GOT3 (cell line): ENCODE results near the gene CD244.
"Not testable (repeated sequence)": the region's sequence is repeated elsewhere in the genome, so short reads cannot be mapped to it uniquely, and the experiment has no call there.

Experiments used
- DNase-seq: peaks from one replicate; lab custom pipeline; 2025; ENCODE audit warnings: mixed read lengths; lab: John Stamatoyannopoulos, UW

CD244 gene, protein sequence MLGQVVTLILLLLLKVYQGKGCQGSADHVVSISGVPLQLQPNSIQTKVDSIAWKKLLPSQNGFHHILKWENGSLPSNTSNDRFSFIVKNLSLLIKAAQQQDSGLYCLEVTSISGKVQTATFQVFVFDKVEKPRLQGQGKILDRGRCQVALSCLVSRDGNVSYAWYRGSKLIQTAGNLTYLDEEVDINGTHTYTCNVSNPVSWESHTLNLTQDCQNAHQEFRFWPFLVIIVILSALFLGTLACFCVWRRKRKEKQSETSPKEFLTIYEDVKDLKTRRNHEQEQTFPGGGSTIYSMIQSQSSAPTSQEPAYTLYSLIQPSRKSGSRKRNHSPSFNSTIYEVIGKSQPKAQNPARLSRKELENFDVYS

DNA sequence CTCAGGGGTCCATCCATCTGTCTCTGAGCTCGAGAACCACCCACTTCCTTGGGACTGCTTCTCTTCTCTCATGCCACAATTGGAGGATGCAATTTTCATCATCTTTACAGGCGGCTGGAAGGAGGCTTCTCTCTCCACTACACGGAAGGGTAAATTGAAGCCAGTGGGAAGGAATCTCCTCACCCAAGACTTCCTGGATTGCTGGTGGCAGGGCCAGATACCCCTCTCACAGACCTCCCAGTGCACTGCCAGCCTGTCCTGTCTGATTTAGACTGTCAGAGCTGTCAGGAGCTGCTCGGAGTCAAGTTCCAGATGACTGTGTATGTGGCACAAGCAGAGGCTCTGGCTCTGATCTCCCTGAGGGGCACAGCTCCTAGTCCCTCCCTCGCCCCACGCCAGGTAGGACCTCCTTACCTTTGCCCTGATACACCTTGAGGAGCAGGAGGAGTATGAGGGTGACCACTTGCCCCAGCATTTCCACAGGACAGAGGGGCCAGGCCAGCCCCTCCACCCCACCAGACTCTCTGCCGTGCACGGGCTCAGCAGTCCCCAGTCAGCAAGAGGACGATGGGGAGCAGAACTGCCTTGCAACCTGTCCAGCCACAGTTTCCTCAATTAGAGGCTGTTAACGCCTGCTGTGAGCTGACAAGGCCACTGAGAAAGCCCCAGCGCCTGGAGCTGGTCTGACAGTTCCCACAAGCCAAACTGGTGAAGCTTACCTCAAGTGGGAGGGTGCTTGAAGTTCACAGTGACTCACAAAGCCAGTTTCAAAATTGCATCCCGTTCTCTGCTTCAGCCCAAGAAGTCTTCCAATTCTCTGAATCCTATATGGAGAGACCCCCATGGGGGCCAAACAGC lies at the start of gene CD244:
TSS of gene CD244 (minus strand) at position 685 of the 858 bp plus-strand sequence. CDS start at position 475, 210 bp downstream.
- no peak for DNase-seq

DNA sequence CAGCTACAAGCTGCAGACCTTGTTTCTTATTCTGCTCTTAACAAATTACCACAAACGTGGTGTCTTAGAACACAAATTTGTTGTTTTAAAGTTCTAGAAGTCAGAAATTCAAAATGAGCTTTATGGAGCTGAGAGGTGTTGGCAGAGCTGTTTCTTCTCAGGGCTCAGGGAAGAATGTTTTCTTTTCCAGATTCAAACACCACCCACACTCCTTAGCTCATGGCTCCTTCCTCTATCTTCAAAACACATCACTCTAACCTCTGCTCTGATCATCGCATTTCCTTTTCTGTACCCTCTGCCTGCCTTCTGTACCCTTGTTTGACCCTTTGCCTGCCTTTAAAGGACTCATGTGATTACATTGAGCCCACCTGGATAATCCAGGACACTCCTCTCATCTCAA lies 49.2 kb upstream of the CD244 start:
- DNase-seq, result no peak

DNA sequence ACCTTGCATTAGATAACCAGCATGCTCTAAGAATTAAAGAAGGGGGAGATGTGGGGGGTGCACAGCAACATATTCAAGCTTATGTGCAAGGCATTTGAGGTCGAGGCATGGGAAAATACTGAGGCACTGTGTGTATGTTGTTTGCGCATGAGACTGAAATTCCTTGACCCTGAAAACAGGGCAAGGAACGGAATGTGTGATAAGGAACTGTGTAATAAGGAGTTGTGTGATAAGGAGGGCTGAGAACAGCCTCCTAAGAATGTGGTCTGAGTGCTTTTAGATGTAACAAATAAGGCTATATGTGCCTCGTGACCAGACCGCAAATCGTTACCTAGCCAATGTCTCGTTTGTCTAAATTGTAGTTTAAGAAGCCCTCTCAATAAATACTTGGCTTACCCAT lies 48.8 kb upstream of the CD244 start:
- DNase-seq, result no peak

DNA sequence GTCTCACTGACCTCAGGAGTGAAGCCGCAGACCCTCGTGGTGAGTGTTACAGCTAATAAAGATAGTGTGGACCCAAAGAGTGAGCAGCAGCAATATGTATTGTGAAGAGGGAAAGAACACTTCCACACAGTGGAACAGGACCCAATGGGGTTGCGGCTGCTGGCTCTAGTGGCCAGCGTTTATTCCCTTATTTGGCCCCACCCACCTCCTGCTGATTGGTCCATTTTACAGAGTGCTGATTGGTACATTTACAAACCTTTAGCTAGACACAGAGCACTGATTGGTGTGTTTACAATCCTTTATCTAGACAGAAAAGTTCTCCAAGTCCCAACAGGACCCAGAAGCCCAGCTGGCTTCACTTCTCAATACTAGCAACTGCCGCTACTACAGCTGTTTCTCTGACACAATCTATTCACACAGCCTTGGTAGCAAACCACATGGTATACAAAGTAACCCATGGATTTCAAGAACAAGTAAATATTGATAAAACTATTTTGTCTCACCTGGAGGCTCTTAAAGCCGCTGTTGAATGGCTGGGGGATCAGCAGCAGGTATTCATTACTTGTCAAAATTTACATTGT lies 47.6 kb upstream of the CD244 start:
- DNase-seq, result no peak

GRCh38 chr1:160907976-160908375 lies 45.3 kb upstream of the CD244 start:
- DNase-seq, result no peak

DNA sequence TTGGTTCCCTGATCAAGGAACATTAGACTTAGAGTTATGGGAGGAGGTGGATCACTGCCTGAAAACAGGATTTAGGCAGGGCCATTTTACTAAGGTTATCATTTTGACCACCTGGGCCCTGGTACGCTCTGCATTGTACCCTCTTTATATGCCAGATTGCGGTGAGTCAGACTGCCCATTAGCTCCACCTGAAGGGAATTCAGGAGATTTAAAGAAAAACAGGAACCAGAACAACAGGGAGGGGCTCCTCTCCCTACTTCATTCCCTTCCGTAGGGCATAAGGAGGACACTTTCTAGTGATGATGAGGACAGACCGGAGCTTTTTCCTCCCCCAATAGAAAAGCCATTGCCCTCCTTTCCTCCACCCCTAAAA lies 42.9 kb upstream of the CD244 start:
- DNase-seq, result no peak

- no peak for DNase-seq
These were observed 42.3 kb upstream of the CD244 start for GRCh38 chr1:160904783-160905616.

GRCh38 chr1:160902251-160902650 lies 39.6 kb upstream of the CD244 start:
- DNase-seq, result not testable (repeated sequence)

- DNase-seq, result no peak
These were observed 39.1 kb upstream of the CD244 start for GRCh38 chr1:160901768-160902167.

GRCh38 chr1:160900683-160901082 lies 38.0 kb upstream of the CD244 start:
- not testable (repeated sequence) for DNase-seq

- not testable (repeated sequence) for DNase-seq
These were observed 31.9 kb upstream of the CD244 start for GRCh38 chr1:160894368-160895135.

DNA sequence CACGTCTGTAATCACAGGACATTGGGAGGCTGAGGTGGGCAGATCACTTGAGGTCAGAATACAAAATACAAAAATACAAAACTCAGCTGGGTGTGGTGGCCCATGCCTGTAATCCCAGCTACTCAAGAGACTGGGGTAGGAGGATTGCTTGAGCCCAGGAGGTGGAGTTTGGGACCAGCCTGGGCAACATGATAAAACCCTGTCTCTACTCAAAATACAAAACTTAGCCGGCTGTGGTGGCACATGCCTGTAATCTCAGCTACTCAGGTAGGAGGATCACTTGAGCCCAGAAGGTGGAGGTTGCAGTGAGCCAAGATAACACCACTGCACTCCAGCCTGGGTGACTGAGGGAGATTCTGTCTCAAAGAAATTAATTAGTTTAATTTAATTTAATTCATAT lies 28.8 kb upstream of the CD244 start:
- no peak for DNase-seq

GRCh38 chr1:160888926-160889325 lies 26.2 kb upstream of the CD244 start:
- no peak for DNase-seq

DNA sequence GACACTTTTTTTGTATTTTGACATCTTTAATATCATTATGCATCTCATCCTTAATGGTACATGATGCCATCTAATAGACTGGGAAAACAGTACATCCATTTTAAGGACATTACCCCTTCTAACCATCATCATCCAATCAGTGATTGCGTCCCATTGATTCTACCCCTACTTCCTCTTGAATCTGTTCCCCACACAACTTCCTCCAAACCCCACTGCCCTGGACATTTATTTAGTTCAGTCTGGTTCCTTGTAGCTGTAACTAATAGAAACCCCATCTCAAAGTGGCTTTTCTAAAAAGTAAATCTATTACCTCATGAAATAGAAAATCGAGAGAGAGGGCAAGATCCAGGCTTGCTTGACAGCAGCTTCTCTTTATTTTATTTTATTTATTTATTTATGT lies 24.4 kb upstream of the CD244 start:
- no peak for DNase-seq

DNA sequence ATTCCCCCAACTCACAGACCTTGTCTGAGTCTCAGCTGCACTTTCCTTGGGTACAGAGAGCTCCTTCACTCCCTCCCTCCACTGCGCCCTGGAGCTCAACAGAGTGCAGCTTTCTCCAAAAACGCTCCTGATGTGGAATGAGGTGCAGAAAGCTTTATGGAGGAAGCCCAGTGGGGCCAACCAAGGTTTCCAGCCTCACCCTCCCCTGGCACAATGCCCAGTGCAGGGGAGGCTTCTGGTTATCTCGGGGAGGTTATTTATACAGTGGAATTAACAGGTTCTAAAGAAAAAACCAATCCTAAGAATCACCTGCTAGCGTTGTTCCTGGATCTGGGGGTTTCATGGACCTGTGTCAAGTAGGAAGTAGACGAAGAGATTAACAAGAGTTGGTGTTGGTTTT lies 22.4 kb upstream of the CD244 start, which contains the start of gene ITLN1:
TSS of gene ITLN1 (minus strand) at position 139 of the 400 bp plus-strand sequence. CDS start 303 bp downstream, outside the sequence.
- no peak for DNase-seq

DNA sequence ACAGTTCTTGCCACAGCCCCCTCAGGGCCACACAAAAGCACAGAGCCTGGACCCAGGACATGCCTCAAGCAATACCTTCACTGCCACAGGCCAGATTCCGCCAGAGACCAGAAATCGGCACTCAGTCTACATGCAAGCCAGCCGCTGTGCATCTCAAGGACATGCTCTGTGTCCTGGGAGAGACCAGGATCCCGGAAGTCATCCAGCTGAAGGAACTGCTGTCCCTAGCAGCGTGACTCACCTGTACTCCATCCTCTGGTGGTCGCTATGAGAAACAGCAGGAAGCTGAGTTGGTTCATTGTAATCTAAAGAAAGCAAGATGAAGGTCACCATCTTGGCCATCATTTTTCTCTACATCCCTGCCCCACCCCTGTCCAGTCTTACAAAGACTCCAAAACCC lies 21.9 kb upstream of the CD244 start:
- no peak for DNase-seq

GRCh38 chr1:160883581-160884513 lies 21.2 kb upstream of the CD244 start:
- no peak for DNase-seq

DNA sequence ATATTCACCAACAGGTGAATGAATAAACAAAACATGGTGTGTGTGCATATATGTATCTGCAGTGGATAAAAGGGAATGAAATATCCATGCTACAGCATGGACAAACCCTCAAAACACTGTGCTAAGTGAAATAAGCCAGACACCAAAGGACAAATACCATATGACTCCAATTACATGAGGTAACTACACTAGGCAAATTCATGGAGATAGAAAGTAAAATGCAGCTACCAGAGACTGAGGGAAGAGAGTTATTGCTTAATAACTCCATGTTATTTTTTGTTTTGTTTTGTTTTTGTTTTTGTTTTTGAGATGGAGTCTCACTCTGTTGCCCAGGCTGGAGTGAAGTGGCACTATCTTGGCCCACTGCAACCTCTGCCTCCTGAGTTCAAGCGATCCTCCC lies 19.9 kb upstream of the CD244 start:
- no peak for DNase-seq

DNA sequence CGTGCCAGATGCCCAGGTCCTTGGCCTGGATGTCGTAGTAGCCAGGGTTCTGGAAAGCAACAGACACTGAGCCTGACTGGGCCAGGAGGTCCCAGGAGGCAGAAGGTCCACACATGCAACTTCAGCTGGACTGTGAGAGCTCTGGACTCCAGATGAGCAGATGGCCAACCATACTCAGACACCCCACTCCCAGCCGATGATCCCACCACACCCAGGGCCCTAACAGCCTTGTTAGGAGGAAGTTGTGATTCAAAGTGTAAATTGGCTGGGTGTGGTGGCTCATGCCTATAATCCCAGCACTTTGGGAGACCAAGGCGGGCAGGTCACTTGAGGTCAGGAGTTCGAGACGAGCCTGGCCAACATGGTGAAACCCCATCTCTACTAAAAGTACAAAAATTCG lies 18.6 kb upstream of the CD244 start:
- DNase-seq, result not testable (repeated sequence)

DNA sequence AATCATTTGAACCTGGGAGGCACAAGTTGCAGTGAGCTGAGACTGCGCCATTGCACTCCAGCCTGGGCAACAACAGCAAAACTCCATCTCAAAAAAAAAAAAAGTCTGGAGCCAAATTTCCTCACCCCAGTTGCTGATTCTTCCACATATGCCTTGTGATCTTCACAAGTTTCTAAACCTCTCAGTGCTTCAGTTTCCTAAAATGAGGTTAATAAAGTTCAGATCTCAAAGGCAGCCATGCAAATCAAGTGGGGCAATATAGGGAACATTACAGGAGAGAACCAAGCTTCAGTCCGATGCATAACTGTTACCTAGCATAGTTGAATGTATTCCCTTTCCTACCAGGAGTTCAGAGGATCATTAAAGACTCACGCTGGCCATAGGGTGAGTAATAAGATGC lies 17.5 kb upstream of the CD244 start:
- DNase-seq, result no peak
